ENCODE results near the gene BRD9. TPM values are rescaled to one million over a fixed set of nuclear protein-coding genes. Genes with fewer than 3 reads are reported as not detected.
"Not testable (repeated sequence)": the region's sequence is repeated elsewhere in the genome, so short reads cannot be mapped to it uniquely, and the experiment has no call there.

Gene BRD9
- total RNA-seq, 2 donors from 2014 or later, result 179 to 200 TPM

- Mint-ChIP-seq H3K4me1 (peaks cover 7% of the 10 kb centered on the region), H3K36me3 (ENCODE audit: low read depth) (peaks cover 2% of the 10 kb centered on the region), H3K4me3 (no peak overlapping the region), H3K27ac (peak overlapping the region; percentile 37), H3K27me3 (no peaks in the 10 kb centered on the region)
- DNase-seq (no peak), ATAC-seq (no peak)
- H3K9me3 ChIP-seq (ENCODE audit: control insufficient read depth, low read length, poor library complexity, severe bottlenecking), result no peaks in the 10 kb centered on the region
These were observed 30.9 kb downstream of the BRD9 start for GRCh38 chr5:861442-862366.

GRCh38 chr5:860506-861150, 32.0 kb downstream of the BRD9 start:
- Mint-ChIP-seq H3K27me3 (no peaks in the 10 kb centered on the region), H3K27ac (peak overlapping the region; percentile 37)
- no peak for ATAC-seq

GRCh38 chr5:859798-860296, 32.8 kb downstream of the BRD9 start:
- ATAC-seq (no peak), DNase-seq (no peak)
- H3K4me3 Mint-ChIP-seq, result no peak overlapping the region
- no peaks in the 10 kb centered on the region for H3K27me3 Mint-ChIP-seq
- peaks cover 2% of the 10 kb centered on the region for H3K36me3 Mint-ChIP-seq (ENCODE audit: low read depth)
- H3K27ac Mint-ChIP-seq, result peak overlapping the region; percentile 17
- no peaks in the 10 kb centered on the region for H3K9me3 ChIP-seq (ENCODE audit: control insufficient read depth, low read length, poor library complexity, severe bottlenecking)
- peaks cover 7% of the 10 kb centered on the region for H3K4me1 Mint-ChIP-seq

More at GRCh38 chr5:860506-861150, 32.0 kb downstream of the BRD9 start:
- no peaks in the 10 kb centered on the region for H3K9me3 ChIP-seq (ENCODE audit: control insufficient read depth, low read length, poor library complexity, severe bottlenecking)
- peaks cover 7% of the 10 kb centered on the region for H3K4me1 Mint-ChIP-seq
- DNase-seq, result no peak
- H3K36me3 Mint-ChIP-seq (ENCODE audit: low read depth), result peaks cover 2% of the 10 kb centered on the region
- H3K4me3 Mint-ChIP-seq, result peak overlapping the region; percentile 25

- Mint-ChIP-seq H3K27ac (peak overlapping the region; percentile 17), H3K4me3 (no peak overlapping the region), H3K36me3 (ENCODE audit: low read depth) (peaks cover 2% of the 10 kb centered on the region), H3K27me3 (no peaks in the 10 kb centered on the region), H3K4me1 (peaks cover 7% of the 10 kb centered on the region)
- ATAC-seq (no peak), DNase-seq (no peak)
- no peaks in the 10 kb centered on the region for H3K9me3 ChIP-seq (ENCODE audit: control insufficient read depth, low read length, poor library complexity, severe bottlenecking)
These were observed 33.2 kb downstream of the BRD9 start for GRCh38 chr5:859391-859790.

- ATAC-seq, result no peak
- Mint-ChIP-seq H3K27me3 (no peaks in the 10 kb centered on the region), H3K36me3 (ENCODE audit: low read depth) (no peaks in the 10 kb centered on the region), H3K4me3 (no peak overlapping the region), H3K27ac (peak overlapping the region; percentile 17), H3K4me1 (peaks cover 7% of the 10 kb centered on the region)
- no peak for DNase-seq
- no peaks in the 10 kb centered on the region for H3K9me3 ChIP-seq (ENCODE audit: control insufficient read depth, low read length, poor library complexity, severe bottlenecking)
These were observed 33.9 kb downstream of the BRD9 start for GRCh38 chr5:858726-859125.

- no peaks in the 10 kb centered on the region for H3K9me3 ChIP-seq (ENCODE audit: control insufficient read depth, low read length, poor library complexity, severe bottlenecking)
- Mint-ChIP-seq H3K4me1 (peaks cover 9% of the 10 kb centered on the region), H3K4me3 (no peak overlapping the region), H3K27ac (no peak overlapping the region), H3K36me3 (ENCODE audit: low read depth) (no peaks in the 10 kb centered on the region), H3K27me3 (peaks cover 7% of the 10 kb centered on the region)
- ATAC-seq, result peak; percentile 24
- DNase-seq, result no peak
These were observed 35.8 kb downstream of the BRD9 start for GRCh38 chr5:856531-857425.

GRCh38 chr5:855771-856530, 36.6 kb downstream of the BRD9 start:
- Mint-ChIP-seq H3K27ac (no peak overlapping the region), H3K4me3 (no peak overlapping the region), H3K4me1 (peaks cover 9% of the 10 kb centered on the region), H3K27me3 (peaks cover 10% of the 10 kb centered on the region), H3K36me3 (ENCODE audit: low read depth) (no peaks in the 10 kb centered on the region)
- no peaks in the 10 kb centered on the region for H3K9me3 ChIP-seq (ENCODE audit: control insufficient read depth, low read length, poor library complexity, severe bottlenecking)
- no peak for DNase-seq
- peak; percentile 50 for ATAC-seq

- Mint-ChIP-seq H3K4me3 (no peak overlapping the region), H3K36me3 (ENCODE audit: low read depth) (no peaks in the 10 kb centered on the region), H3K27ac (no peak overlapping the region), H3K4me1 (peaks cover 8% of the 10 kb centered on the region), H3K27me3 (peaks cover 10% of the 10 kb centered on the region)
- no peak for DNase-seq
- ATAC-seq, result no peak
- no peaks in the 10 kb centered on the region for H3K9me3 ChIP-seq (ENCODE audit: control insufficient read depth, low read length, poor library complexity, severe bottlenecking)
These were observed 37.4 kb downstream of the BRD9 start for GRCh38 chr5:854966-855743.

- Mint-ChIP-seq H3K27ac (no peak overlapping the region), H3K27me3 (peaks cover 10% of the 10 kb centered on the region)
- no peak for ATAC-seq
These were observed 38.4 kb downstream of the BRD9 start for GRCh38 chr5:854217-854616.

GRCh38 chr5:853416-854090, 39.0 kb downstream of the BRD9 start:
- H3K4me1 Mint-ChIP-seq; H3K36me3 Mint-ChIP-seq (ENCODE audit: low read depth); H3K9me3 ChIP-seq (ENCODE audit: control insufficient read depth, low read length, poor library complexity, severe bottlenecking); H3K4me3 Mint-ChIP-seq; H3K27me3 Mint-ChIP-seq; ATAC-seq; DNase-seq; H3K27ac Mint-ChIP-seq: not testable (repeated sequence)

More at GRCh38 chr5:854217-854616, 38.4 kb downstream of the BRD9 start:
- H3K36me3 Mint-ChIP-seq (ENCODE audit: low read depth), result no peaks in the 10 kb centered on the region
- H3K9me3 ChIP-seq (ENCODE audit: control insufficient read depth, low read length, poor library complexity, severe bottlenecking), result no peaks in the 10 kb centered on the region
- H3K4me3 Mint-ChIP-seq, result peak overlapping the region; percentile 25
- DNase-seq, result no peak
- peaks cover 8% of the 10 kb centered on the region for H3K4me1 Mint-ChIP-seq
